ENCODE results near the gene MAFG. TPM values are rescaled to one million over a fixed set of nuclear protein-coding genes. Genes with fewer than 3 reads are reported as not detected.

MAFG gene
- total RNA-seq, 1 experiment from 2014 or later, result 31.4 TPM

DNA sequence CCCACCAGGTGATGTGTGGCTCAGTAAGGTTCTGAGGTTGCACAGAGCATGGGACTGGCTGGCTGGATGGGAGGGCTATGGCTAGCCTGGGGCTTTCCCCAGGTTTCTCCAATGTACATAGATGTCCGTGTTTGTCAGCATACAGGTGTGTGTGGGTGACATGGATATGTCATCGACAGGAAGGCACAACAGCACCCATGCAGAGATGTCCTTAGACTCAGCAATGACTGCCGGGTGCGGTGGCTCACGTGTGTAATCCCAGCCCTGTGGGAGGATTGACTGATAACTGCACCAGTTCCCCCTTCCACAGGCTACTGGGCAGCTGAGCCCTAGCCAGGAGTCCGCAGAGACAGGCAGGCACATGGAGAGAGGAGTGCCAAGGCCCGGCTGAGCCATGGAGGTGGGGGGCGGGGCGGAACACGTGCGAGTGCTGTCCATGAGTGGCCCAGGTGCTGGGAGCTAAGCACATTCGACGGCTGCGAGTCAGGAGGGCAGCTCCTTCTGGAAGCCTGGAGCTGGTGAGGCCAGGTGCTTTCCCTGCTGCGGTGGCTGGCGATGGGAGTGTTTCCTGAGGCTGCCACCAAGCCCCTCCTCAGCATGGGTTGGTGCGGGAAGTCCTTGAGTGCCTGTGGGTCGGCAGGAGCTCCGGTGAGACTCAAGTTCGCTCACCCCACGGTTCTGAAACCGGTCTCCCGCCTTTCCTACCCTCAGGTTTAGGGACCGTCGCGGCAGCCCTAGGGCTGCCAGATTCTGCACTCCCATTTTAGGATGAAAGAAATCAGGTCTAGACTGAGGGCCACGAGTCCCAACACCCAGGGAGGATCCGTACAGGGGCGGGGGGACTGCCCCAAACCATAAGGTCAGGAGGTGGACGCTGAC, 49.0 kb upstream of the MAFG start:
- no peak overlapping the region for H2BK12ac ChIP-seq (ENCODE audit: insufficient read length, low read depth, low read length)
- Mint-ChIP-seq H3K4me3 (peak overlapping the region; percentile 79 to 92), H3K9me3 (peaks cover 23 to 24% of the 10 kb centered on the region in 2 experiments), H3K27me3 (ENCODE audit: low read depth) (peaks cover 52% of the 10 kb centered on the region), H3K4me1 (peaks cover 9 to 16% of the 10 kb centered on the region in 2 experiments; a peak in 3 of 4 replicates), H3K27ac (peak overlapping the region in 1 of 3 experiments; percentile 81; a peak in 3 of 7 replicates), H3K36me3 (ENCODE audit: insufficient read depth in 1 of 3, low read depth in 3 of 3) (peaks cover 2 to 15% (median 14%) of the 10 kb centered on the region in 3 experiments)
- H3K56ac ChIP-seq (ENCODE audit: insufficient read length, low read depth, low read length), result no peak overlapping the region
- H2BK5ac ChIP-seq (ENCODE audit: insufficient read length, low read length), result no peak overlapping the region
- no peak overlapping the region for H2AK5ac ChIP-seq (ENCODE audit: insufficient read length, low read length)
- no peak overlapping the region for H2BK120ac ChIP-seq (ENCODE audit: low read depth, low read length, poor library complexity, severe bottlenecking)
- H4K5ac ChIP-seq (ENCODE audit: insufficient read length, low read depth, low read length), result no peak overlapping the region
- H3K14ac ChIP-seq (ENCODE audit: insufficient read depth, low read length), result peak overlapping the region; percentile 56
- peak overlapping the region; percentile 20 for H3K9ac ChIP-seq (ENCODE audit: extremely low read depth, insufficient read length, low read length)
- no peak overlapping the region for H2BK20ac ChIP-seq (ENCODE audit: low read depth, low read length, poor library complexity, severe bottlenecking)
- H4K8ac ChIP-seq (replicated peaks; ENCODE audit: insufficient read length, low read depth, low read length), result no peak overlapping the region
- no peak overlapping the region for H3K23ac ChIP-seq (ENCODE audit: insufficient read length, low read depth, low read length)
- no peaks in the 10 kb centered on the region for H3K9me3 ChIP-seq (ENCODE audit: control insufficient read depth, low read depth, low read length)
- H3K27me3 ChIP-seq (ENCODE audit: insufficient read depth, low read length), result peaks cover 3% of the 10 kb centered on the region
- H3K4ac ChIP-seq (ENCODE audit: low read depth, low read length), result no peak overlapping the region
- H2BK15ac ChIP-seq (ENCODE audit: low read depth, low read length), result no peak overlapping the region
- no peak overlapping the region for H4K91ac ChIP-seq (ENCODE audit: insufficient read length, low read depth, low read length)
- no peaks in the 10 kb centered on the region for H3K79me1 ChIP-seq (ENCODE audit: insufficient read depth, low read depth, low read length, poor library complexity, severe bottlenecking)
- peaks cover 12% of the 10 kb centered on the region for H3K23me2 ChIP-seq (ENCODE audit: insufficient read length, low read depth, low read length, poor library complexity, severe bottlenecking)
- no peaks in the 10 kb centered on the region for H3K4me1 ChIP-seq (ENCODE audit: insufficient read depth, low read length)
- H3T11ph ChIP-seq (ENCODE audit: low read length), result no peak overlapping the region
- TF ChIP-seq, protein P1, sequence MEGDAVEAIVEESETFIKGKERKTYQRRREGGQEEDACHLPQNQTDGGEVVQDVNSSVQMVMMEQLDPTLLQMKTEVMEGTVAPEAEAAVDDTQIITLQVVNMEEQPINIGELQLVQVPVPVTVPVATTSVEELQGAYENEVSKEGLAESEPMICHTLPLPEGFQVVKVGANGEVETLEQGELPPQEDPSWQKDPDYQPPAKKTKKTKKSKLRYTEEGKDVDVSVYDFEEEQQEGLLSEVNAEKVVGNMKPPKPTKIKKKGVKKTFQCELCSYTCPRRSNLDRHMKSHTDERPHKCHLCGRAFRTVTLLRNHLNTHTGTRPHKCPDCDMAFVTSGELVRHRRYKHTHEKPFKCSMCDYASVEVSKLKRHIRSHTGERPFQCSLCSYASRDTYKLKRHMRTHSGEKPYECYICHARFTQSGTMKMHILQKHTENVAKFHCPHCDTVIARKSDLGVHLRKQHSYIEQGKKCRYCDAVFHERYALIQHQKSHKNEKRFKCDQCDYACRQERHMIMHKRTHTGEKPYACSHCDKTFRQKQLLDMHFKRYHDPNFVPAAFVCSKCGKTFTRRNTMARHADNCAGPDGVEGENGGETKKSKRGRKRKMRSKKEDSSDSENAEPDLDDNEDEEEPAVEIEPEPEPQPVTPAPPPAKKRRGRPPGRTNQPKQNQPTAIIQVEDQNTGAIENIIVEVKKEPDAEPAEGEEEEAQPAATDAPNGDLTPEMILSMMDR (conservative IDR thresholded peaks at IDR 0.05), result no peak
- no peak overlapping the region for H3K18ac ChIP-seq (ENCODE audit: insufficient read length, low read depth, low read length)
- H2AFZ ChIP-seq (ENCODE audit: low read length), result no peak overlapping the region
- WGBS (ENCODE audit: extremely low coverage, insufficient read length, low lambda C conversion rate), result no CpG with 5 or more reads among the region's 30 CpGs
- no peaks in the 10 kb centered on the region for H3K79me2 ChIP-seq (ENCODE audit: insufficient read depth, low read length)
- H3K27ac ChIP-seq (ENCODE audit: insufficient read length, low read depth, low read length), result no peak overlapping the region
- peak overlapping the region; percentile 65 for H3K4me2 ChIP-seq (ENCODE audit: insufficient read depth, insufficient read length, low read length)
- no peaks in the 10 kb centered on the region for H4K20me1 ChIP-seq (ENCODE audit: control insufficient read depth, insufficient read depth, insufficient read length)
- peak; percentile 81 for DNase-seq

Data from H9 (cell line).